Sigmoid colon (tissue), 7 donors: Measurements from ENCODE around the gene ZNF614. TPM values are rescaled to one million over a fixed set of nuclear protein-coding genes. Genes with fewer than 3 reads are reported as not detected.
A peak's percentile ranks its signal among the peaks of the same experiment; 100 is the strongest.
"Not testable (repeated sequence)": the region's sequence is repeated elsewhere in the genome, so short reads cannot be mapped to it uniquely, and the experiment has no call there.

ENCODE experiments used
- DNase-seq: peaks from one replicate; pipeline ENCODE4 v3.0.0-alpha.2; 2019
- H3K27ac ChIP-seq, 4 donors: fragments of 200-600 bp; sonication (generic); one replicate each; pipeline ENCODE4 v1.5.1; 2016 to 2019; ENCODE audit warnings: mild to moderate bottlenecking in 1 of 4
- H3K27me3 ChIP-seq, 3 donors: fragments of 200-600 bp; sonication (generic); one replicate each; pipeline ENCODE4 v1.5.1; 2019; ENCODE audit warnings: mild to moderate bottlenecking in 1 of 3
- H3K36me3 ChIP-seq, 4 donors: fragments of 200-600 bp; sonication (generic); one replicate each; pipeline ENCODE4 v1.5.1; 2016 to 2019
- H3K4me1 ChIP-seq, 4 donors: fragments of 200-600 bp; sonication (generic); one replicate each; pipeline ENCODE4 v1.5.1; 2017 to 2019
- H3K4me3 ChIP-seq, 4 donors: fragments of 200-600 bp; sonication (generic); one replicate each; pipeline ENCODE4 v1.5.1; 2017 to 2019; ENCODE audit warnings: mild to moderate bottlenecking in 2 of 4, moderate library complexity in 1 of 4
- H3K9me3 ChIP-seq, 4 donors: fragments of 200-600 bp in 3 of 4; sonication (generic) in 3 of 4; one replicate each; pipeline versions ENCODE4 v1.5.1 to v1.6.1; 2013 to 2019
- CTCF ChIP-seq, 4 experiments: fragments of 450-650 bp in 3 of 4; fragments of 200-600 bp in 1 of 4; IDR thresholded peaks; one replicate each; pipeline ENCODE4 v1.5.1; 2016 to 2019; ENCODE audit warnings: antibody characterized with exemption in 4 of 4, mild to moderate bottlenecking in 3 of 4, moderate library complexity in 2 of 4
- EP300 ChIP-seq, 4 donors: sonication (generic); formaldehyde crosslinking; IDR thresholded peaks; one replicate each; pipeline ENCODE4 v1.6.1; 2017; ENCODE audit warnings: antibody characterized with exemption in 4 of 4
- POLR2A ChIP-seq, 2 donors: fragments of 450-650 bp; IDR thresholded peaks; one replicate each; pipeline ENCODE4 v1.6.1; 2016; ENCODE audit warnings: antibody characterized with exemption in 2 of 2, mild to moderate bottlenecking in 2 of 2, moderate library complexity in 2 of 2
- POLR2AphosphoS5 ChIP-seq, 4 donors: sonication (generic); formaldehyde crosslinking; IDR thresholded peaks; one replicate each; pipeline ENCODE4 v1.6.1; 2017; ENCODE audit warnings: antibody characterized with exemption in 4 of 4
- WGBS, 2 donors: extraction: QIAGEN DNeasy Blood & Tissue Kit; methylation state at CpG; one replicate each; pipeline ENCODE4 v1.1.7; 2013; 5-methylcytosine and 5-hydroxymethylcytosine counted together
- intact Hi-C: fragments of 100-400 bp; cut with DNase I; formaldehyde crosslinking; loops from one replicate; pipeline ENCODE4 v1.15.1; 2023
- polyA plus RNA-seq, 3 donors: library from polyadenylated mRNA; stranded (reverse); fragments of 200-250 nt; gene quantifications; one replicate each; pipeline ENCODE4 v1.2.3, GENCODE V29; 2013
- total RNA-seq, 4 donors: library from RNA; depleted of rRNA; stranded (reverse); fragments of >200 nt; gene quantifications; one replicate each; pipeline ENCODE4 v1.1.0, GENCODE V29; 2016
- donor health status: healthy with polysubstance abuse.
- donor health status: Bipolar disorder and iron deficiency.
- donor health status: healthy.

Gene ZNF614
- total and polyA plus RNA-seq, 7 donors: 1.2 to 13.5 (median 6.6) TPM

DNA sequence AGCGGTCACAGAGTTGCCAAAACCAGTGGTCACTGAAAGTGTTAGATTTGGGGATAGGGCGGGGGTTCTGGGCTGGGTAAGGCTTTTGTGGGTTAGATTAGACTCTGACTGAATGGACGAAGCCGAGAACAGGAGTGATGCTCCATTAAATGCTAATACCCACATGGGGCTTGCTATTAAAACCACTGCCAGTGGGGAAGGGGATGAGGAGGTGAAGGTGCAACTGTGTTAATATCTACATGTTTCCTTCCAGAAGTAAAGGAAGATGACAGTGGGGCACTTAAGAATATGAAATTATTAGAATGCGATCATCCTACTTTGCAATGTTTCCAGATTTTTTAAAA, 573 bp upstream of the ZNF614 start:
- intact Hi-C loops: loop anchor here (1.0 to 2.0 kb wide), 3 partner anchors 20 to 42 kb away; partner anchors contain the start of genes ZNF350, ZNF432 and ZNF615
- H3K9me3 ChIP-seq: peaks cover 17 to 29% (median 21%) of the 10 kb centered on the region in 4 donors

DNA sequence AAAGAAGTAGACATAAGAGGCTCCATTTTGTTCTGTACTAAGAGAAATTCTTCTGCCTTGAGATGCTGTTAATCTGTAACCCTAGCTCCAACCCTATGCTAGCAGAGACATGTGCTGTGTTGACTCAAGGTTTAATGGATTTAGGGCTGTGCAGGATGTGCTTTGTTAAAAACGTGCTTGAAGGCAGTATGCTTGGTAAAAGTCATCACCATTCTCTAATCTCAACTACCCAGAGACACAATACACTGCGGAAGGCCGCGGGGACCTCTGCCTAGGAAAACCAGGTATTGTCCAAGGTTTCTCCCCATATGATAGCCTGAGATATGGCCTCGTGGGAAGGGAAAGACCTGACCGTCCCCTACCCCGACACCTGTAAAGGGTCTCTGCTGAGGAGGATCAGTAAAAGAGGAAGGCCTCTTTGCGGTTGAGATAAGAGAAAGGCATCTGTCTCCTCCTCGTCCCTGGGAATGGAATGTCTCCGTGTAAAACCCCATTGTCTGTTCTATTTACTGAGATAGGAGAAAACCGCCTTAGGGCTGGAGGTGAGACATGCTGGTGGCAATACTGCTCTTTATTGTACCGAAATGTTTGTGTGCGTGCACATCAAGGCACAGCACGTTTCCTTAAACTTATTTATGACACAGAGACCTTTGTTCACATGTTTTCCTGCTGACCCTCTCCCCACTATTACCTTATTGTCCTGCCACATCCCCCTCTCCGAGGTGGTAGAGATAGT, 1.8 kb downstream of the ZNF614 start:
- DNase-seq, H3K27me3 ChIP-seq, H3K27ac ChIP-seq, H3K4me3 ChIP-seq, intact Hi-C loops: not testable (repeated sequence)
- Histone ChIP-seq H3K36me3 (peaks cover 6 to 48% (median 28%) of the 10 kb centered on the region in 4 donors), H3K4me1 (peaks cover 0 to 23% (median 14%) of the 10 kb centered on the region in 4 donors), H3K9me3 (peaks cover 0 to 16% (median 2%) of the 10 kb centered on the region in 4 donors)
- 89 to 91% methylated on average over 15 of the region's 15 CpGs for WGBS, 2 donors

More for the DNA sequence above, 573 bp upstream of the ZNF614 start:
- H3K27me3 ChIP-seq: no peaks in the 10 kb centered on the region
- H3K36me3 ChIP-seq: peaks cover 8 to 32% (median 19%) of the 10 kb centered on the region in 4 donors
- peak overlapping the region; percentile 90 to 94 (median 92) for H3K27ac ChIP-seq
- peaks cover 0 to 23% (median 14%) of the 10 kb centered on the region in 4 donors for H3K4me1 ChIP-seq
- WGBS, 2 donors: 19 to 20% methylated on average over 5 of the region's 5 CpGs
- TF ChIP-seq POLR2AphosphoS5 (IDR thresholded peaks at IDR 0.05) (no peak), EP300 (IDR thresholded peaks at IDR 0.05) (no peak), CTCF (IDR thresholded peaks at IDR 0.05) (no peak), POLR2A (IDR thresholded peaks at IDR 0.05) (no peak)
- peak overlapping the region; percentile 57 to 87 (median 71) for H3K4me3 ChIP-seq
- DNase-seq: no peak

GRCh38 chr19:52024478-52024877, 3.7 kb downstream of the ZNF614 start:
- DNase-seq, intact Hi-C loops, H3K27me3 ChIP-seq, H3K4me3 ChIP-seq, H3K27ac ChIP-seq: not testable (repeated sequence)
- WGBS, 2 donors: 91 to 93% methylated on average over 4 of the region's 4 CpGs
- Histone ChIP-seq H3K9me3 (peaks cover 0 to 30% (median 5%) of the 10 kb centered on the region in 4 donors), H3K4me1 (peaks cover 0 to 23% (median 14%) of the 10 kb centered on the region in 4 donors), H3K36me3 (peaks cover 6 to 67% (median 42%) of the 10 kb centered on the region in 4 donors)

- WGBS, 2 donors: 98 to 99% methylated on average over 15 of the region's 15 CpGs
- no peak overlapping the region for H3K4me3 ChIP-seq
- DNase-seq: no peak
- TF ChIP-seq POLR2AphosphoS5 (IDR thresholded peaks at IDR 0.05): no peak
- no peak for TF ChIP-seq POLR2A (IDR thresholded peaks at IDR 0.05)
- no peak for TF ChIP-seq EP300 (IDR thresholded peaks at IDR 0.05)
- no peak for TF ChIP-seq CTCF (IDR thresholded peaks at IDR 0.05)
- peaks cover 0 to 44% (median 8%) of the 10 kb centered on the region in 4 donors for H3K9me3 ChIP-seq
- intact Hi-C loops: no loop called here
- peaks cover 0 to 14% (median 9%) of the 10 kb centered on the region in 4 donors for H3K4me1 ChIP-seq
- no peaks in the 10 kb centered on the region for H3K27me3 ChIP-seq
- no peak overlapping the region for H3K27ac ChIP-seq
- H3K36me3 ChIP-seq: peaks cover 18 to 88% (median 62%) of the 10 kb centered on the region in 4 donors
Observed at GRCh38 chr19:52022193-52022592, 6.0 kb downstream of the ZNF614 start.

DNA sequence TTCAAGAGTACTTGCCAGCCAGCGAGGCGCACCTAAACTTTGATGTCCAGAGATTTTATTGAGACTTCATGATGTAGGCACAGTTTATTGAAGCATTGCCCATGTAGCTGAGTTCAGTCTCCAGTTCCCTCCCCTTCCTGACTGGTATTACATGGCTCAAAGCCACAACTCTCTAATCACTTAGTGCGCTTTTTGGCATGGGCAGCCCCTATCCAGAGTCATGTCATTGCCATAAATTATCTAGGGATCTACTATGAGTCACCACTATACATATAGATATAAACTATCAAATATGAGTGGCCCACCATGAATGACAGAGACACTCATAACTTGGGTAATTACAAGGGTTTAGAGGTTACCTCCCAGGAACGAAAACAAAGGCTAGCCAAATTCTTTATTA, 7.7 kb downstream of the ZNF614 start:
- Histone ChIP-seq H3K27ac (no peak overlapping the region), H3K4me1 (no peaks in the 10 kb centered on the region), H3K4me3 (no peak overlapping the region), H3K36me3 (peaks cover 33 to 98% (median 78%) of the 10 kb centered on the region in 4 donors), H3K9me3 (peaks cover 0 to 60% (median 12%) of the 10 kb centered on the region in 4 donors), H3K27me3 (no peaks in the 10 kb centered on the region)
- DNase-seq: no peak
- intact Hi-C loops: no loop called here
- WGBS, 2 donors: 96 to 97% methylated on average over 4 of the region's 4 CpGs
- TF ChIP-seq POLR2A (IDR thresholded peaks at IDR 0.05): no peak
- no peak for TF ChIP-seq CTCF (IDR thresholded peaks at IDR 0.05)
- no peak for TF ChIP-seq POLR2AphosphoS5 (IDR thresholded peaks at IDR 0.05)
- TF ChIP-seq EP300 (IDR thresholded peaks at IDR 0.05): no peak
